ENCODE measurements around the gene TBX1.
"Not testable (repeated sequence)": the region's sequence is repeated elsewhere in the genome, so short reads cannot be mapped to it uniquely, and the experiment has no call there.

The TBX1 gene

DNA sequence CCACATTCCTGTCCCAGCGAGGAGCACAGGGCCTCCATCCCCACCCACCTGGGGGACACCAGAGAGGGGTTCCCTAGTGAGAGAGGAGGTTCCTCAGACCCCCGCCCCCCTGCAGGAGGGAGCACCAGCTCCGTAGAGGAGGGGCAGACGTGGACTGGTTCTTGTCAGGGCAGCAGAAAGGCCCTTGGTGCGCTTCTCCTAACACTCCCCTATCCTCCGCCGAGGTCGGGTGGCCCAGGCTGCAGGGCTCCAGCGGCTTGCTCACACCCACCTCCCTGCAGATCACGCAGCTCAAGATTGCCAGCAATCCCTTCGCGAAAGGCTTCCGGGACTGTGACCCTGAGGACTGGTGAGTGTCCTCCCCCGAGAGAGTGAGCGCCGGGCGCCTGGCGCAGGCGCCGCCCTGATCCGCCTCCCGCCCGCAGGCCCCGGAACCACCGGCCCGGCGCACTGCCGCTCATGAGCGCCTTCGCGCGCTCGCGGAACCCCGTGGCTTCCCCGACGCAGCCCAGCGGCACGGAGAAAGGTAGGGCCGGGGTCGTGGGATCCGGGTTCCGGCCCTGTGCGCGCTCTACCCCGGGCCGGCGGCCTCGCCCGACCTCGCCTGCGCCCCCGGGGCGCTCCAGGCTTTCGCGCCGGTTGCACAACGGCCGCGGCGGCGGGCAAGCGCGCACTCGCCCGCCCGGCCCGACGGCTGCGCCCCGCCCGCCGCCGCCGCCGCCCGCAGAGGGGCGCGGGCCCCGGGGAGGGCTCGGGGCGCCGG lies 5.1 kb downstream of the TBX1 start:
- FAIRE-seq, result no peak

DNA sequence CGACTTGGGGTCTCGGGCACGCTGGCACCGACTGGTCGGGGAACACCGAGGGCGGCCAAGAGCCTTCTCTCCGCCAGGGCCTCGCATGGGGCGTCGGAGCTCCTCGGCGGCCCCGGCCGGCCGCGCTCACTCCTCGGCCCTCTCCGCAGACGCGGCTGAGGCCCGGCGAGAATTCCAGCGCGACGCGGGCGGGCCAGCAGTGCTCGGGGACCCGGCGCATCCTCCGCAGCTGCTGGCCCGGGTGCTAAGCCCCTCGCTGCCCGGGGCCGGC lies 5.6 kb downstream of the TBX1 start:
- no peak for FAIRE-seq

DNA sequence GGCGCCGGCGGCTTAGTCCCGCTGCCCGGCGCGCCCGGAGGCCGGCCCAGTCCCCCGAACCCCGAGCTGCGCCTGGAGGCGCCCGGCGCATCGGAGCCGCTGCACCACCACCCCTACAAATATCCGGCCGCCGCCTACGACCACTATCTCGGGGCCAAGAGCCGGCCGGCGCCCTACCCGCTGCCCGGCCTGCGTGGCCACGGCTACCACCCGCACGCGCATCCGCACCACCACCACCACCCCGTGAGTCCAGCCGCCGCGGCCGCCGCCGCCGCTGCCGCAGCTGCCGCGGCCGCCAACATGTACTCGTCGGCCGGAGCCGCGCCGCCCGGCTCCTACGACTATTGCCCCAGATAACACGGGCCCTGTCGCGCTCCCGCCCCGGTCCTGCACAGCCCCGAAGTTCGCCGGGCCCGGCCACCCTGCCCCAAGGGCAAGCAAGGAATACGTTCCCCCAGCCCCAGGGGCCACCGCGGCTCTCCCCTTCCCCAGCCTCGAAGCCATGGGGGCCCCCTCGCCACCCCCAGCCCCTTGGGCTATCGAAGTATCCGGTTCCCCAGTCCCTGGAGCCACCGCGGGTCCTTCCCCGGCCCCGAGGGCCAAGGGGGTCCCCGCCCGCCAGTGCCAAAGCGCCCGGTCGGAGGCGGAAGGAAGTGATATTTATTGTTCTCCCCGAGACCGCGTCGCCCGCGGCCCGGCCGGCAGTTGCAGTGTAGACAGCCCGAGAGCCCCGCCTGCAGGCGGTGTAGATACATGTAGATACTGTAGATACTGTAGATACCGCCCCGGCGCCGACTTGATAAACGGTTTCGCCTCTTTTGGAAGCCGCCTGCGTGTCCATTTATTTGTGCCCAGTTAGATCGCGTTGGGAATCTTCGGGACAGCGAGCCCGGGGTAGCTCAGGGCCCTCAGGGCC lies 6.2 kb downstream of the TBX1 start:
- no peak for FAIRE-seq

DNA sequence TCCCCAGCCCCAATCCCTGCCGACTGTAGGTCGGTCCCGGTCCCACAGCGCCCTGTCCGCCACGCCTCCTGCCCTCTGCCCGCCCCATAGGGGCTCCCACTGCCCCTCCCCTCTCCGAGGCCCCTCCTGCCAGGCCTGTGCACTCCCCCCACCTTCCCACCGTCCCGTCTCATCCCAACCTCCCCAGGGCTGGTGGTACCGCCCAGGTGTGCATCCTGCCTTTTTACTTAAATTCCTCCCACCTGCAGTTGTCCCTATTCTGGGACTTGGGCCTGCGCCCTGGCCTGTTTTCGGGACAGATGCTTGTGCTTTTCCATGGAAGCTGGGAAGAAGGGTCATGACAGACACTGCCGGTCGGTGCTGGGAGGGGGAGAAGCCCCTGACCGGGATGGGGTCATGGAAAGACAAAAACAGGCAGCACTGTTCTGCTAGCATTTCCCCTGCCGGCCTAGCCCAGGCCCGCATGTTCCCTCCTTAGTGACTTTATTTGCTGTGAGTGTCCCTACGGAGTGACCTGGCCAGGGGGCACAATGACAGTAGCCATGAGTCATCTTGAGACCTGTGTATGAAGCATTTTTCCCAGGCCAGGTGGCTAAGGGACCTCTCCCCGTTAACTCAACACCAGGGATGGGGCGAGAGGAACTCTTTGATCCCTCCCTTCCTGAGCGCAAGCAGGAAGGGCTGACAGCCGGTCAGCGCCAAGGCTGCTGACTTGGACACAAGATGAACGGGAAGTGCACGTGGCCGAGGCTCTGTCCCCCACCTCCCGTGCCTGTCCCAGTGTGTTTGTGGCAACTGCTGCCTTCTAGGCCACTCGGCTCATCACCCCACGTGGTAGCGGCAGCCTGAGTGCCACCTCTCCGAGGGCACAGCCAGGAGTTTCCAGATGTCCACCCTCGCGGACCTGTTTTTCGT lies 7.1 kb downstream of the TBX1 start:
- no peak for FAIRE-seq

DNA sequence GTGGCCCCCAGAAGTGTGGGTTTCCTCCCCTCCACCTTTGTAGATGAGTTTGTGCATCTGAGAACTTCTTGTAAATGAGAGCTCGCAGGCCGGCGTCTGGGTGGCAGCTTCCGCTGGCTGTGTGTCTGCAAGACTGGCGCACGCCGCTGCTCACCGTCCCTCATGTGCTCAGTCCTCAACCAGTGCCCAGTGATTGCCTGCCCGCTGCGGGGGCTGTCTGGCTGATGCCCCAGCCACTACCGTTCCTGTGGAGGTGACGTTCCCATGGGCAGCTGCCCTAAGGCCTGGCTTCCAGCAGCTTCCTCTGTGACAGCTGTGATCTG lies 8.8 kb downstream of the TBX1 start:
- no peak for FAIRE-seq

DNA sequence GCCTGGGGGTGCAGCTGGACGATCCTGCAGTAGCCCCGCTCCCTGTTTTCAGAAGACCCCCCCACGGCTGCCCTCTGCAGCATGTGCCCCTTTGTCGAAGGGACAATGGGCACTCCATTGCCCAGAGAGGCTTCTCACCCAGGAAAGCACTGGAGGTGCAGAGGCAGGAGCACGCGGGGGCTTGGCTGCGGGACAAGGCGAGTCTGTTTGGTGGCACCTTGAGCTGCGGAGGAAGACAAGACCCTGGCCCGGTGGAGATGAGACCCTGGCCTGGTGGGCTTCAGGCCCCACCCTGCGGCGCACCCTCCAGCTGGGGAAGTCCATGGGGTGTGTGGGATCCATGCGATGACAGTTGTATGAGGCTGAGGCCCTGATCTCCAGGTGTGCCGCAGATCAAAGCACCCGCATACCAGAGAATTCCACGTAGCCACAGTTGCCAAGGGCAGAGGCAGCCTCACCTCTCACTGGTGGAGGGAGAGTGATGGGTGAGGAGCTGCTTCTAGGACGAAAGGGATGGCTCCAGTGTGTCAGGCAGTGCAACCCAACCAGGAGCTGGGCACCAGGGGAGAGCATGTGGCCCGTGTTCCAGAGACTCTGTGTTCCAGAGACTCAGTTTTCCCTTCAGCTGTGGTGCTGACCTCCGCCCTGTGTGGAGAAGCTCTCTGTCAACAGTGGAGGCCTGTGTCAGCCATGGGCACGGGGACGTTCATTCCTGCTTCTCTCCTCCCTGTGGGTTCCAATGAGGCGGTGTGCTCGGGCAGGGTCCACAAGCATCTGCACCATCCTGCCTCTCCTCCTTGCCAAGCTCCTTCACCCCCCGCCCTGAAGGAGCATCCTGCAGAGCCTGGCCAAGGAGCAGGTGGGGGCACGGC lies 10.0 kb downstream of the TBX1 start:
- FAIRE-seq, result no peak

DNA sequence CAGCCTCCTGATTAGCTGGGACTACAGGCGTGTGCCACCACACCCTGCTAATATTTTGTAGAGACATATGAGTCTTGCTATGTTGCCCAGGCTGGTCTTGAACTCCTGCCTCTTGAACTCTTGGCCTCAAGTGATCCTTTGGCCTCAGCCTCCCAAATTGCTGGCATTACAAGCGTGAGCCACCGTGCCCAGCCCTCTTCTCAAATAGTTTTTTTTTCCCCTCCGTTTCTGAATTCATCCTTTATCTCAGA lies 11.8 kb downstream of the TBX1 start:
- FAIRE-seq, result no peak

DNA sequence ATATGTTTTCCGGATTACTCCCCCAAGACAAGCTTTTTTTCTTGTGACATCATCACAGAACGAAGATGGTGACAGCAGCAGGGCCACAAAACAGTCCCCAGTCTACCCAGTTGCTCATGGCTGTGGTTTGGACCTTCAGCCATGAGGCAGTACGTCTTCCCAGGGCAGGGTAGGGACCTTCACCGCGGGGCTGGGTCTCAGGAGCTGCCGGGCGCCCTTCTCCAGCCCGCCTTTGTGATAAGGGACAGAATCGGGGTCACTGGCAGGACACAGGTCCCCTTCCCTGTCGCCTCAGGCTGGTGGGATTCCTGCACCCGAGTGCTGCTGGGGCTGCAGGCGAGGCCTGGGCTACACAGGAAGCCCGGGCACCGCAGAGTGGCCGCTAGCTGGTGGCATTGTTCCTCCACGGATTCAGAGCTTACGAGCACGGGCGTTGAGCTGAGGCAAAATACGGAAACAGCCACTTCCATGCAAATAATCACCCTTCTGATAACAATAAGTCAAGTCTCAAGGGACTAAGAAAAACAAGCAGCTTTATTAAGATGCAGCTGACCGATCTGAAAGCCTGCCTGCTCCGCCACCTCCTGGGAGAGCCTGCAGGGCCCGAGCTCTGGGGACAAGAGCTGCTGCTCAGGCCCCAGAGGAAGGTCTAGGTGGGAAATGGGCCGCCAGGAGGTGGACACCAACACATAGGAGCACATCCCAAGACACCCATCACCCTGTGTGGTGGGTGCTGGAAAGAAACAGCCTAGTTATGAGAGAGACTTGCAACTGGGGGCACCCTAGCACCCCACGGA lies 12.3 kb downstream of the TBX1 start:
- no peak for FAIRE-seq

DNA sequence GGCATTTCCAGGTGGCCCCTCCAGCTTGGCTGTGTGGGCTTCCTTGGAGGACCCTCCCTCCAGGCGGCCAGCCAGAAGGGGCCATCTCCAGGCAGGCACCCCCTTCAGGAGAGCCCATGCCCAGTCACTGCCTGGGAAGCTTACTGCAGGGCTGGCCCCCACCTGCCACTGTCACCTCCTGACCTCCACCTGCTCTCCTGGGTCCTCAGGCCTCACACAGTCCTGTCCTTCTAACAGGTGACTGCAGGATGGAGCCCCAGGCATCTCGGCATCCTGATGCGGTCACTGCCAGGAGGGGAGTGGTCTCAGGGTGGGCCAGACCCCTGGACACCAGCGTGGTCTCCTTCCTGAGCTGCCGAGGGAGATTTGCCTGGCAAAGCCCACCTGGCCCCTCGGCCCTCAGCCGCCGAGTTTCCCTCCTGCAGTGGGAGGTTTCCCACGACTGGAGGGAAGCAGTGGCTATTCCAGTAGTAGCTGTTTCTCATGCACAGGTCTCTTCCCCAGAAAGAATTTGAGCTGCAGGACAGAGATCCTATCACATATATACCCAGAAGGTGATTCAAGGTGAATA lies 13.0 kb downstream of the TBX1 start:
- FAIRE-seq, result no peak

DNA sequence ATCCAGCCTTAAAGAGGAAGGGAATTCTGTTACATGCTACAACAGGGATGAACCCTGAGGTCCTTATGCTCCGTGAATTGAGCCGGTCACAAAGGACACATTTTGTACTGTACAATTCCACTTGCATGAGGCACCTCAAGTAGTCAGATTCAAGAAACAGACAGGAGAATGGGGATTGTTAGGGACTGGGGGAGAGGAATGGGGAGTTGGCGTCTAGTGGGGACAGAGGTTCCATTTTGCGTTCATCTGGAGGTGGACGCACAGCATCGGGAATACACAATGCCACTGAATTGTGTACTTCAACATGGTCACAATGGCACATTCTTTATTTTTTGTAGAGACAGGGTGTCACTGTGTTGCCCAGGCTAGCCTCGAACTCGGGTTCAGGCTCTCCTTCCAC lies 14.1 kb downstream of the TBX1 start:
- no peak for FAIRE-seq

DNA sequence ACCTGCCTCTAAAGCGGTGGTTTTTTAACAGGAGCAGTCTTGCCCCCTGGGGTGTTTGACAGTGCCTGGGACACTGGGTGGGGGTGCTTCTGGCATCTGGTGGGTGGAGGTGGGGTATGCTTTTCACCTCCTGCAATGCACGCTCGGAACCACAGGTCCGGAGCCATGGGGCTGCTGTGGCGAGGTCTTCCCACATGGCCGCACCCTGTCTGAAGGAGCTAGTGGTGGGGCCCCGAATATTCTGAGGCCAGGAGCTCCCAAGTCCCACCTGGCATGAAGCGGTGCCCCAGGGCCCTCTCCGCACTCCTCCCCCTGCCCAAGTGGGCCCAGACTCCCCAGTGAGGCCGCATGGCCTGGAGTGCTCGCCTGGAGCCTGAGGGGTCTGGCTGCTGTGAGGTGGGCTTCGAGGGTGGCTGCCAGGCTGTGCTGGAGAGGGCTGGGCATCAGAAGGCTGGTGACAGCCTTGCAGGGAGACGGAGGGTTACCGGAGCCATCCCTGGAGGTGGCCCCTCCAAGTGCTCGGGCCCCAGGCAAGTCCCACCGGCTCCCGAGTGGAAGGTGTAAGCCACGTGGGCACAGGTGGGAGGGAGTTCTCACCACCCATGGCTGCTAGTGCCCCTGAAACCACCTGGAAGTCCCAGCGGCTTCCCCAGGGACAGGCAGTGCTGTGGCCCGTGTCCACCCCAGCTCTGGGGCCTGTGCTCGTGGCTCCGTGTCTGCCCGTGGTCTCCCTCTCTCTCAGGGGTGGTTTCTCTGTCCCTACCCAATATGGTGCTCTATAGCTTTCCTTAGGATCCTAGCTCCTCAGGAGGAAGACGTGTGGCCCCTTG lies 15.1 kb downstream of the TBX1 start:
- no peak for FAIRE-seq

DNA sequence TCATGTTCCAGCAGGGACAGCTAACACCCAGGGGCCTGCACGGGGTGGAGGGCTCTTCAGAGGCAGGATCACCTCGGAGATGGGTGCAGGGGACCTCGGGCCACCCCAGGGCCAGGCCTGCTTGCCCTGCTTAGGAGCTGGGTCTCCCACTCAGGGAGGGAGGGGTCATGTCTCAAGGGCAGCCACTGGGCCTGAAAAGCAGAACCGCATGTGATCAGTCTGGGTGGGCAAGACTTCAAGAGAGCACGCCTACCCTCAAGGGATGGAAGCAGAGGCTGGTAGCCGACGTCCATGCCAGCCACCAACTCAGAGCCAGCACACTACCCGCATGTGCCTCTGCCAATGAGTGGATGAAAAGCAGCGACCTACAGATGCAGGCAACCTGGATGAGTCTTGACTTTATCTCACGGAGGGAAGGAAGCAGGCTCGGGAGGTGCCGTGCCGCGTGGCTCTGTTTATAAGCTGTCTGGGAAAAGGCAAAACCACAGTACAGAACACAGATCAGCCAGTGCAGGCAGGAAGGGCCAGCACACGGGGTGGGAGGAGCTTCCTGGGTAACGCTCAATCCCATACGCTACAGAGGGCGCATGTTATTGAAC lies 16.0 kb downstream of the TBX1 start:
- FAIRE-seq, result no peak

DNA sequence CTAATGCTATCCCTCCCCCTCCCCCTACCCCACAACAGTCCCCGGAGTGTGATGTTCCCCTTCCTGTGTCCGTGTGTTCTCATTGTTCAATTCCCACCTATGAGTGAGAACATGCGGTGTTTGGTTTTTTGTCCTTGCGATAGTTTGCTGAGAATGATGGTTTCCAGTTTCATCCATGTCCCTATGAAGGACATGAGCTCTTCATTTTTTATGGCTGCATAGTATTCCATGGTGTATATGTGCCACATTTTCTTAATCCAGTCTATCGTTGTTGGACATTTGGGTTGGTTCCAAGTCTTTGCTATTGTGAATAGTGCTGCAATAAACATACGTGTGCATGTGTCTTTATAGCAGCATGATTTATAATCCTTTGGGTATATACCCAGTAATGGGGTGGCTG lies 16.6 kb downstream of the TBX1 start:
- not testable (repeated sequence) for FAIRE-seq

DNA sequence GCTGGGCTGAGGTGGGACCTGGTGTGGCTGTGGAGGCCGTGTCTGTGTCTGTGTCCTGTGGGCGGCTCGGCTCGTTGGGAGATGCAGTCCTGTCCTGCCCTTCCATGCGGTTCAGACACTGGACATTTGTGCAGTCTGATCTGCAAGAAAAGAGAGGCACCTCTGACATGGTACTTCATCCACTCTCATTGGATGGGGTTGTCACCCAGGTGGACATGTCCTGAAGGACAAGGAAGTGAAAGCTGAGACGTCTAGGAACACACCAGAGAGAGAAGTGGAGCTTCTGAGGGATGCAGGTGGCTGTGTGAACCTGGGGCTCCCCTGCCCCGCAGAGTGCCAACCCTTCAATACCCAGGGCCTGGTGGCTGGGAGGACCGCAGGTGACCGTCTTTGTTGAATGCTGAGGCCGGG lies 18.4 kb downstream of the TBX1 start:
- no peak for FAIRE-seq

DNA sequence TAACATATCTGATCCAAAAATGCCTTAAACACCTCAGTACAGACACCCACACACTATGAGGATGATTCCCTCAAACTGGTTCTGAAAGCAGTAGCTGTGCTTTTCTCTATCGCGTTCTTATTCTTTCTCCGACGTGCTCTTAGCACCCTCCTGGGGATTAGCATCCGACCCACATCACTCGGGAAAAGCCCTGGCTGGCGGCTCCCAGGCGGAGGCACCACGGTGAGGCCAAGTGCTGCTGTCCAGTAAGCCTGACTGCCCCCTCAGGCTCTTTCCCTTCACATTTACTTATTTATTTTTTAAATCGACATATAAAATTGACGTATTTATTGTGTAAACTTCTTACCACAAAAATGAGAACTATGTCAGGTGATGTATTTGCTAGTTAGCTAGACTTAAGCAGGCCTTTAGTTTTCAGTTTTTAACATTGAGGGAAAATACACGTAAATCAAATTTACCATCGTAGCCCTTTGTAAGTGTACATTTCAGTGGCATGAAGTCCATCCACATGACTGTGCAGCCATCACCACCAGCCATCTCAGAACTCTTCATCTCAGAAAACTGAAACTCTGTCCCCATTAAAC lies 19.2 kb downstream of the TBX1 start:
- peak; percentile 11 for FAIRE-seq

DNA sequence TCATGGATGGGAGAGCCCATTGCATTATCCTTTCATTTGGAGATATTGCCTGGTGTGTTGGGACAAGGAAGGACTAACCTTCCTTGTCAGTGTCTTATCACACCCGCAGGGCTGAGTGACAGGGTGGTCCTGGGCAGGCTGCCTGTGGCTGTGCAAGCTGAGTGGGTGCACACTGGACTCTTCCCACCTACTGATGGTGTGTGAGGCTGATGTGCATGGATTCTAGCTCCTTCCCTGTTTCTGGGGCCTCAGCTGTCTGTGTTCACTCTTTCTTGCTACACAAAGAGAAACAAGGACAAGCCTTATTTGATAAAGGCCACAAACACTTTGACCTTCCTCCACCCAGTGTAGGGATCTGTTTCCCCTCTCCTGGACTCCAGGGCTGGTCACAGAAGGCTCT lies 22.0 kb downstream of the TBX1 start:
- no peak for FAIRE-seq

DNA sequence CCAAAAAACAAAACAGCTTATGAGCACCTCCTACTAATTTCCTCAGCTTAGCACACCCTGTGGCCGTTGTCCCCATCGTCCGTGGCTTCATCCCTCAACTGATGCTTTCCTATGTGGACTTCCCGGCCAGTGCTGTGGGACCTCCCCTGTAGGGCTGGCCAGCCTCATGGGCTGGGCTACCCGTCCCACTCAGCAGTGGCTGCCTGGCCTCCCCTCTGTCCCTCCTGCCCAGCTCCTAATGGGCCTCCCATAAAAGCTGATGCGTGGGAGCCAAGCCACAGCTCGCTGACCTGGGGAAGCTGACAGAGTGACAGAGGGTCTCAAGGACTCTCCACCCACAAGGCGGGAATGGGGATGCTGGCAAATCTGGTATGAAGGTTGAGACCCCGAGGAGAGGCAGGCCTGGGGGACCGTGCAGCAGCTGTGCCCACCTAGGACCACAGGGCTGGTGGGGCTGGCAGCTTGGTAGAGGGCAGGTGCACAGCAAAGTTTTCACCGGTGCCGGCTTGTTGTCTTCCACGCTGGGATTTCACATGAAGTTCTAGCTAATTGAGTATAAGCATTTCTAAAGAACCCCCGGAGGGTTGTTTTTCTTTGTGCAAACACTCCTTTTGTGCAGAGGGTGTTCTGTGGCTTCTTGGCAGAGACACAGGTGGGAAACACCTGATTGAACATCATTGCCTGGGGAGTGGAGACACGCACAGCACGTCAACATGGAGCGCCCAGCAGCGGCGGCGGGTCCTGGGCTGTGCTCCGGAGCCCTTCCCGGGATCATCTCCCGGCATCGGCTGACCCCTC lies 23.2 kb downstream of the TBX1 start:
- FAIRE-seq, result no peak

DNA sequence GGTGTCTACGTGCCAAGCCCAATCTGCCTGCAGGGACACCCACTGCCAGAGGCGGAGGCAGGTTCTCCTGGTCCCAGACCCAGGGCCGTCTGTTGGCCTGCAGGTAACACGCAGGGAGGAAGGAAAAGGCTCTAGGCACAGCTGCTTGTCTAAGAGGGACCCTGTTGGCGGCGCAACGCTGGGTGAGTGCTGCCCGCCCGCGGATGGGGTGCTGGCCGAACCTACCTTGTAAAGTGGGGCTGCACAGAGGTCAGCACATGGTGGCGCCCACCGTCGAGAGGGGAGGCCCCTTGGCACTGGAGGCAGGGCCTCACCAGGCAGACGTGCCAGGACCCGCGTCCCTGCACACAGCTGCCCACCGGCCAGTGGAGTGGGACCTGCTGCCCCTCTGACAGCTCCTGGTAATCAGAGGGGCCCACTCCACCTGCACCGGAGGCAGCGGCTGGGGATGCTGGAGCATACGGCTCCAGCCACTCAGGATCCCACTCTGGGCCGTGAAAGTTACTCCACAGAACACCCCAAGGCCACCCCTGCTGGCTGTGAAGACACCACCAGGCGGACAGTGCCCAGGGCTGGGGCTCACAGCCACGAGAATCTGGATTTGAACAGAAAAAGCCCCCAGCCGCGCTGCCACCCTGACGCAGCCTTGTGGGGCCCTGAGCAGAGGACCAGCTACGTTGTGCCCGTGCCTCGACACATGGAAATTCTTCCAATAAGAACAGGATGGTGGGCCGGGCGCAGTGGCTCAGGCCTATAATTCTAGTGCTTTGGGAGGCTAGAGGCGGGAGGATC lies 24.0 kb downstream of the TBX1 start:
- FAIRE-seq, result no peak

All from G401.6 (cell line).